Naive thymus-derived CD4-positive, alpha-beta T cell (primary cell): ENCODE measurements around the gene MICU2. TPM values are rescaled to one million over a fixed set of nuclear protein-coding genes. Genes with fewer than 3 reads are reported as not detected.

Experiments used
- ATAC-seq: fragments of 150-1000 bp; cut with Tn5 transposase; 2 replicates; pipeline ENCODE4 v1.10.0; 2021; ENCODE audit warnings: mild to moderate bottlenecking, moderate library complexity
- CTCF ChIA-PET: fragments of 350-600 bp; sonication (Branson Sonifier 250); formaldehyde crosslinking; loops from one replicate; lab custom pipeline; 2021; ENCODE audit warnings: antibody characterized with exemption; lab: Charles Lee
- POLR2A ChIA-PET: fragments of 350-600 bp; sonication (Branson Sonifier 250); formaldehyde crosslinking; loops from one replicate; lab custom pipeline; 2021; ENCODE audit warnings: antibody characterized with exemption, inconsistent platforms; lab: Charles Lee
- DNase-seq, 9 donors: peaks; one replicate each; pipeline versions ENCODE4 v3.0.0 to v3.0.0-alpha.2; 2020 to 2022; ENCODE audit warnings: mixed read lengths in 1 of 9
- H3K27ac ChIP-seq: one replicate; pipeline ENCODE4 v1.7.0; 2013; ENCODE audit warnings: mild to moderate bottlenecking, low read depth, low read length, moderate library complexity
- H3K27me3 ChIP-seq, 2 donors: one replicate each; pipeline ENCODE4 v1.7.0; 2013; ENCODE audit warnings: low read length in 2 of 2, mild to moderate bottlenecking in 2 of 2, moderate library complexity in 2 of 2; ENCODE audit not compliant: control insufficient read depth in 2 of 2, insufficient read depth in 2 of 2
- H3K36me3 ChIP-seq, 3 experiments: 1 replicate in 2 of 3; 2 replicates in 1 of 3; pipeline ENCODE4 v1.7.0; 2013; ENCODE audit warnings: low read length in 3 of 3, mild to moderate bottlenecking in 3 of 3, moderate library complexity in 1 of 3; ENCODE audit not compliant: insufficient read depth in 3 of 3, control insufficient read depth in 2 of 3
- H3K4me1 ChIP-seq, 2 donors: one replicate each; pipeline ENCODE4 v1.7.0; 2013; ENCODE audit warnings: low read length in 2 of 2, mild to moderate bottlenecking in 2 of 2, moderate library complexity in 1 of 2; ENCODE audit not compliant: control insufficient read depth in 2 of 2, insufficient read depth in 2 of 2
- H3K4me3 ChIP-seq: 2 replicates; pipeline ENCODE4 v1.7.0; 2013; ENCODE audit warnings: mild to moderate bottlenecking, low read length
- H3K9me3 ChIP-seq, 3 experiments: 1 replicate in 2 of 3; 2 replicates in 1 of 3; pipeline ENCODE4 v1.7.0; 2013; ENCODE audit warnings: low read length in 3 of 3; ENCODE audit not compliant: control insufficient read depth in 2 of 3
- H3K27ac Mint-ChIP-seq, 9 donors: one replicate each; pipeline ENCODE4 v1.8.0; 2020 to 2022; ENCODE audit warnings: mixed read lengths in 9 of 9, mild to moderate bottlenecking in 8 of 9, moderate library complexity in 5 of 9, inconsistent platforms in 2 of 9
- H3K27me3 Mint-ChIP-seq, 5 donors: one replicate each; pipeline ENCODE4 v1.8.0; 2021 to 2022; ENCODE audit warnings: mixed read lengths in 5 of 5, mild to moderate bottlenecking in 1 of 5
- H3K36me3 Mint-ChIP-seq, 5 donors: one replicate each; pipeline ENCODE4 v1.8.0; 2020 to 2022; ENCODE audit warnings: mixed read lengths in 5 of 5, mild to moderate bottlenecking in 3 of 5, inconsistent platforms in 1 of 5
- H3K4me1 Mint-ChIP-seq, 7 donors: one replicate each; pipeline ENCODE4 v1.8.0; 2020 to 2022; ENCODE audit warnings: mixed read lengths in 7 of 7, mild to moderate bottlenecking in 3 of 7, inconsistent platforms in 1 of 7
- H3K4me3 Mint-ChIP-seq, 10 donors: one replicate each; pipeline ENCODE4 v1.8.0; 2020 to 2022; ENCODE audit warnings: mild to moderate bottlenecking in 10 of 10, mixed read lengths in 10 of 10, moderate library complexity in 6 of 10, inconsistent platforms in 2 of 10
- H3K9me3 Mint-ChIP-seq, 11 donors: one replicate each; pipeline ENCODE4 v1.8.0; 2020 to 2022; ENCODE audit warnings: mixed read lengths in 11 of 11, mild to moderate bottlenecking in 4 of 11, inconsistent platforms in 1 of 11, moderate library complexity in 1 of 11
- intact Hi-C, 2 donors: fragments of 100-400 bp; cut with micrococcal nuclease; formaldehyde crosslinking; loops; one replicate each; pipeline ENCODE4 v1.15.1; 2023
- polyA plus RNA-seq, 2 donors: library from polyadenylated mRNA; unstranded; fragments of 300-500 nt; fragmentation: Illumina TruSeq; gene quantifications; one replicate each; pipeline ENCODE4 v1.2.3, GENCODE V29; 2021
- total RNA-seq, 6 experiments: library from RNA in 5 of 6; stranded (reverse) in 5 of 6; gene quantifications; 1 replicate in 5 of 6; 2 replicates in 1 of 6; pipeline ENCODE4 v1.2.3 and lab custom pipeline; 2021 to 2026

The MICU2 gene
- total and polyA plus RNA-seq, 7 experiments from 2014 or later: 30.6 to 45.6 (median 37.5) TPM

GRCh38 chr13:21538280-21538679 is 65.7 kb downstream of the MICU2 start:
- Mint-ChIP-seq H3K27me3 (no peaks in the 10 kb centered on the region), H3K4me1 (peaks cover 0 to 46% (median 16%) of the 10 kb centered on the region in 7 donors), H3K9me3 (no peaks in the 10 kb centered on the region), H3K36me3 (peaks cover 9 to 44% (median 27%) of the 10 kb centered on the region in 5 donors), H3K4me3 (no peak overlapping the region), H3K27ac (peak overlapping the region in 3 of 9 donors; percentile 2 to 35 (median 14))
- ATAC-seq (no peak), DNase-seq (no peak)
- no peaks in the 10 kb centered on the region for H3K9me3 ChIP-seq
- no peaks in the 10 kb centered on the region for H3K4me1 ChIP-seq
- ChIA-PET CTCF (no interaction called here), POLR2A (no interaction called here)
- H3K4me3 ChIP-seq: no peak overlapping the region
- intact Hi-C loops: no loop called here
- no peak overlapping the region for H3K27ac ChIP-seq
- H3K27me3 ChIP-seq: no peaks in the 10 kb centered on the region
- H3K36me3 ChIP-seq: peaks cover 0 to 13% (median 6%) of the 10 kb centered on the region in 3 experiments

- Histone ChIP-seq H3K27ac (no peak overlapping the region), H3K27me3 (no peaks in the 10 kb centered on the region), H3K9me3 (no peaks in the 10 kb centered on the region), H3K4me3 (no peak overlapping the region), H3K36me3 (peaks cover 0 to 13% (median 6%) of the 10 kb centered on the region in 3 experiments), H3K4me1 (no peaks in the 10 kb centered on the region)
- no peaks in the 10 kb centered on the region for H3K9me3 Mint-ChIP-seq
- peak overlapping the region in 2 of 9 donors; percentile 23 to 79 for H3K27ac Mint-ChIP-seq
- ChIA-PET POLR2A (no interaction called here), CTCF (no interaction called here)
- no peak for ATAC-seq
- peaks cover 0 to 34% (median 14%) of the 10 kb centered on the region in 7 donors for H3K4me1 Mint-ChIP-seq
- DNase-seq: no peak
- peaks cover 12 to 50% (median 36%) of the 10 kb centered on the region in 5 donors for H3K36me3 Mint-ChIP-seq
- H3K27me3 Mint-ChIP-seq: no peaks in the 10 kb centered on the region
- intact Hi-C loops: no loop called here
- no peak overlapping the region for H3K4me3 Mint-ChIP-seq
Observed at GRCh38 chr13:21537105-21537504, 66.9 kb downstream of the MICU2 start.

GRCh38 chr13:21534760-21535159 is 69.2 kb downstream of the MICU2 start:
- CTCF ChIA-PET: no interaction called here
- Histone ChIP-seq H3K9me3 (no peaks in the 10 kb centered on the region), H3K27me3 (no peaks in the 10 kb centered on the region), H3K36me3 (peaks cover 0 to 13% (median 6%) of the 10 kb centered on the region in 3 experiments), H3K27ac (no peak overlapping the region), H3K4me1 (peaks cover 0 to 9% of the 10 kb centered on the region in 2 donors), H3K4me3 (no peak overlapping the region)
- ATAC-seq (no peak), DNase-seq (no peak)
- Mint-ChIP-seq H3K4me3 (no peak overlapping the region), H3K9me3 (no peaks in the 10 kb centered on the region), H3K36me3 (peaks cover 12 to 49% (median 36%) of the 10 kb centered on the region in 5 donors), H3K27me3 (no peaks in the 10 kb centered on the region), H3K4me1 (peaks cover 0 to 32% (median 17%) of the 10 kb centered on the region in 7 donors), H3K27ac (peak overlapping the region in 1 of 9 donors; percentile 34)
- intact Hi-C loops: no loop called here
- POLR2A ChIA-PET: no interaction called here

- intact Hi-C loops: no loop called here
- Mint-ChIP-seq H3K9me3 (no peaks in the 10 kb centered on the region), H3K27ac (peak overlapping the region in 3 of 9 donors; percentile 1 to 21 (median 17)), H3K4me3 (peak overlapping the region in 1 of 10 donors; percentile 10), H3K27me3 (no peaks in the 10 kb centered on the region), H3K4me1 (peaks cover 0 to 27% (median 8%) of the 10 kb centered on the region in 7 donors), H3K36me3 (peaks cover 0 to 23% (median 17%) of the 10 kb centered on the region in 5 donors)
- CTCF ChIA-PET: no interaction called here
- Histone ChIP-seq H3K27me3 (no peaks in the 10 kb centered on the region), H3K36me3 (no peaks in the 10 kb centered on the region), H3K4me1 (peaks cover 0 to 18% of the 10 kb centered on the region in 2 donors), H3K9me3 (no peaks in the 10 kb centered on the region), H3K27ac (no peak overlapping the region), H3K4me3 (no peak overlapping the region)
- POLR2A ChIA-PET: no interaction called here
- ATAC-seq: no peak
- no peak for DNase-seq
Observed at GRCh38 chr13:21531455-21531854, 72.5 kb downstream of the MICU2 start.

- DNase-seq (no peak), ATAC-seq (no peak)
- Histone ChIP-seq H3K27me3 (no peaks in the 10 kb centered on the region), H3K9me3 (no peaks in the 10 kb centered on the region), H3K4me1 (peaks cover 0 to 18% of the 10 kb centered on the region in 2 donors), H3K4me3 (no peak overlapping the region), H3K27ac (no peak overlapping the region), H3K36me3 (no peaks in the 10 kb centered on the region)
- H3K4me3 Mint-ChIP-seq: peak overlapping the region in 1 of 10 donors; percentile 20
- intact Hi-C loops: no loop called here
- no peaks in the 10 kb centered on the region for H3K27me3 Mint-ChIP-seq
- POLR2A ChIA-PET: no interaction called here
- peak overlapping the region in 3 of 9 donors; percentile 1 to 33 (median 17) for H3K27ac Mint-ChIP-seq
- no peaks in the 10 kb centered on the region for H3K9me3 Mint-ChIP-seq
- peaks cover 0 to 27% (median 20%) of the 10 kb centered on the region in 5 donors for H3K36me3 Mint-ChIP-seq
- peaks cover 0 to 27% (median 8%) of the 10 kb centered on the region in 7 donors for H3K4me1 Mint-ChIP-seq
- CTCF ChIA-PET: no interaction called here
Observed at GRCh38 chr13:21530656-21531055, 73.3 kb downstream of the MICU2 start.

DNA sequence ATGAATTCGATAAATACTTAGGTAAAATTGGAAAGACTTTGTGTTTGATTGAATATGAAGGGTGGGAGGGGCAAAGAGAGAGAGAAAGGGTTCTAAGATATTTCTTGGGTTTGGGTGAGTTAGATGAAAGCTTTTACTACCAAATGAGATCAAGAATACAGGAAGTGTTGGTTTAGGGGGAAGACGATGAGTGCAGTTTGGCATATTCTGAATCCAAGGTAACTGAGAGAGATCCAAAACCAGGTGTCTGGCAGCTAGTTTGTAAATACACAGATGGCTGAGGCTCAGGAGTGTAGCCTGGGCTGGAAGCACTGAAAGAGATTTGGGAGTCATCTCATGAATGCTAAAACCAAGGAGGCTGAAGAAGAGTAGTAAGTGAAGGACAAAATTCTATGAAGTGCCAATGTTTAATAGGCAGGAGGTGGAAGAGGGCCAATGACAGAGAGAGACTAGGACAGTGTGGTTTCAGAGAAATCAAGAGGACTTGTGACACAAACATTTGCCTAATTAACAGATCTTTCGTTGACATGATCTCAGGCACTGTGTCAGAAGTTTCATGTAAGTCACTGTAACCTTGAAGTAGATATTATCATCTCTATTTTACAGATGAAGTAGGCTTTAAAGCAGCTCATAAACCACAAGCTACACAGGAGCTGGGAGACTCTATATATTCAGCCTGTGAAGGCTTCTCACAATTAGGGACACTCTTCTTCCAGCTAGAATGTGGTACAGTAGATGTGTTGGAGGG is 74.7 kb downstream of the MICU2 start:
- DNase-seq: peak in 5 of 9 donors; percentile 1 to 21 (median 6)
- H3K4me3 Mint-ChIP-seq: no peak overlapping the region
- peak overlapping the region; percentile 6 for H3K27ac ChIP-seq
- peaks cover 0 to 32% (median 19%) of the 10 kb centered on the region in 5 donors for H3K36me3 Mint-ChIP-seq
- POLR2A ChIA-PET: no interaction called here
- H3K27ac Mint-ChIP-seq: no peak overlapping the region
- CTCF ChIA-PET: no interaction called here
- no peaks in the 10 kb centered on the region for H3K36me3 ChIP-seq
- peaks cover 0 to 23% (median 7%) of the 10 kb centered on the region in 7 donors for H3K4me1 Mint-ChIP-seq
- H3K4me3 ChIP-seq: no peak overlapping the region
- H3K9me3 Mint-ChIP-seq: no peaks in the 10 kb centered on the region
- no peaks in the 10 kb centered on the region for H3K9me3 ChIP-seq
- H3K27me3 Mint-ChIP-seq: no peaks in the 10 kb centered on the region
- intact Hi-C loops: no loop called here
- peak; percentile 51 for ATAC-seq
- no peaks in the 10 kb centered on the region for H3K27me3 ChIP-seq
- peaks cover 0 to 18% of the 10 kb centered on the region in 2 donors for H3K4me1 ChIP-seq
